GM19452 (cell line): ENCODE measurements around the gene CTTNBP2NL.
"Not testable (repeated sequence)": the region's sequence is repeated elsewhere in the genome, so short reads cannot be mapped to it uniquely, and the experiment has no call there.

Experiments used
- ATAC-seq: cut with Tn5 transposase; IDR thresholded peaks from one replicate; pipeline ENCODE4 v1.9.1; 2021; ENCODE audit not compliant: unreplicated experiment

Gene CTTNBP2NL

DNA sequence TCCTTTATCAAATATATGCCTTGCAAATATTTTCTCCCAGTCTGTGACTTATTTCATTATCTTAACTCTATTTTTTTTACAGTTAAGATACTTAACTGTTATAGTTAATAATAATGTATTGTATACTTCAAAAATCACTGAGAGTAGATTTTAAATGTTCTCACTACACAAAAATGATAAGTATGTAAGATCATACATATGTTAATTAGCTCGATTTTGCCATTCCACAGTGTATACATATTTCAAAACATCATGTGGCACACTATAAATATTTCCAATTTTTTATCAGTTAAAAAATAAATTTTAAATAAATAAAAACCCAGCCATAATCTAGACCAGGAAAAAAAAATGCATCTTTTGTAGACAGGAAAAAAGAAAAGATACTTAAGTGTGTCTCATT, 27.2 kb downstream of the CTTNBP2NL start:
- ATAC-seq: no peak

GRCh38 chr1:112423666-112424065, 27.7 kb downstream of the CTTNBP2NL start:
- not testable (repeated sequence) for ATAC-seq

- ATAC-seq: no peak
Observed at GRCh38 chr1:112429749-112430148, 33.7 kb downstream of the CTTNBP2NL start.

DNA sequence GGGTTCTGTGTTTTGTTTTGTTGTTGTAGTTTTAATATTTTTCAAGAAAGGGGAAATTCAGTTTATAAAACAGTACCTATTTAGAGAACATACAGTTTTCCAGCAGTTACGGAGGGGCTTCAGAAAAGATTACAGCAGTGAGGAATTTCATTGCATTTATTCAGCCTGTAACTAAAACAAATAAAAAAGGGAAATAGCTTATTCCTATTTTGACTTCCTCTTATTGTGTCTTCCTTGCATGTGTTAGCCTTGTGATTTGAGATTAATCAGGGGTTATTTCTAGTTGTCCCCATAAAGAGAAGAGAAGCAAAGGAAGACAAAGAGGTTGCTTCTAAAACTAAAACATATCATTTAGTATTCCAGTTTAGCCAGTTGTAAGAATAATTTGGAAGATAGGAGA, 35.0 kb downstream of the CTTNBP2NL start:
- no peak for ATAC-seq

DNA sequence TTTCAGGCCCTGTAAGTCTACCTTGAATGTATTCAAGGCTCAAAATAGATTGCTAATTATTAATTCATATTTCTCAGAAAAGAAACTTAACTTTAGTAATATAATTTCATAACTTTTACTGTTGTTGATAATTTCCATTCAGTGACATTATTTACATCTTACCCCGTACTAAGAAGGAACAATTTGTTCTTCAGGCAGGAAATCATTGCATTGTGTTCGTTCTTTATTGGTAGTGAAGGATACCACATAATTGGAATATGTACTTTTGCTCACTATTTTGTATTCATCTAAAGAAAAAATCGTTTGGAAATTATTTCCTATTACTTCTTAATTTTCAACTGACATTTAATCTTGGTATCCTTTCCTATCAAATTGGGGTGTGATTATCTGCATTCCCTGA, 39.4 kb downstream of the CTTNBP2NL start:
- no peak for ATAC-seq

GRCh38 chr1:112436384-112437156, 40.6 kb downstream of the CTTNBP2NL start:
- ATAC-seq: no peak

DNA sequence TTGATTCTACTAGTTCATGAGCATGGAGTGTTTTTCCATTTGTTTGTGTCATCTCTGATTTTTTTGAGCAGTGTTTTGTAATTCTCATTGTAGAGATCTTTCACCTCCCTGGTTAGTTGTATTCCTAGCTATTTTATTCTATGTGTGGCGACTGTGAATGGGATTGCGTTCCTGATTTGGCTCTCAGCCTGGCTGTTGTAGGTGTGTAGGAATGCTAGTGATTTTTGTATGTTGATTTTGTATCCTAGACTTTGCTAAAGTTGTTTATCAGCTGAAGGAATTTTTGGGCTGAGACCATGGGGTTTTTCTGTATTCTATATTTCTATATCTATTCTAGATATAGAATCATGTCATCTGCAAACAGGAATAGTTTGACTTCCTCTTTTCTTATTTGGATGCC, 42.1 kb downstream of the CTTNBP2NL start:
- ATAC-seq: not testable (repeated sequence)

DNA sequence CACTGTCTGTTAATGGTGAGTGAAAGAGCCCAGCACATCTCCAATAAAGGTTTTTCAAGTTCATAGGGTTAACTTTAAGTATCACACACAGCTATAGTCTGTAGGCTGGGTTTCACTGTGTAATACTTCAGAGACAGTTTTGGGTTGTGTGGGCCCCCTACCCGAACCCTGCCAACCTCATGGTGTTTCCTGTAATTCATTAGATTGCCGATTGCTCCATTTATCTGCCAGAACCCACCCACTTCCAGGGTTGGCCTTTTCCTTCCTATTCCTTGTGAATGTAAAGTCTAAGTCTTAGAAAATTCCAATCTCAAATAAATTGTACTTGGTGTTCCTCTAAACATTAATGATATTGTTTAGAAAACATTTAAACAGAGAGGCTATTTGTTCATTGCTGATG, 43.6 kb downstream of the CTTNBP2NL start:
- no peak for ATAC-seq

DNA sequence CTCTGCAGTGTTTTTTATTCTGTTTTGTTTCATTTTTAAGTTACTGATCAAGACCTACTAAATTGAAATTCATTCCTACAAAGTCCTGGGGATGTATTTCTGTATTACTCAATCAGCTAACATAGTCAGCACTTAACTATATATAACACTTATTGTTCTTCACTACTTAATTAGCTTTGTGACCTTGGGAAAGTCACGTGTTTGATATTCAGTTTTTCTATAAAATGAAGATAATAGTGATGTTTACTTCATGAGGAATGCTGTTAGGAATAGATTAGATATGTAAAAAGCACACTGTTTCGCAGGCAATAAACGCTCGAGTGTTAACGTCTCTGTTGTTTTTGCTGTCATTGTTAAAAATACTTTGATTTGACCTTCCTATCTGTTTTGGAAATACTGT, 44.6 kb downstream of the CTTNBP2NL start:
- no peak for ATAC-seq

GRCh38 chr1:112444269-112444668, 48.3 kb downstream of the CTTNBP2NL start:
- no peak for ATAC-seq

GRCh38 chr1:112445596-112445995, 49.6 kb downstream of the CTTNBP2NL start:
- no peak for ATAC-seq

GRCh38 chr1:112446411-112446810, 50.4 kb downstream of the CTTNBP2NL start:
- no peak for ATAC-seq

GRCh38 chr1:112448904-112449629, 53.1 kb downstream of the CTTNBP2NL start:
- no peak for ATAC-seq

- no peak for ATAC-seq
Observed at GRCh38 chr1:112449630-112449983, 53.6 kb downstream of the CTTNBP2NL start.

GRCh38 chr1:112450773-112451172, 54.8 kb downstream of the CTTNBP2NL start:
- ATAC-seq: no peak

- not testable (repeated sequence) for ATAC-seq
Observed at GRCh38 chr1:112451301-112451700, 55.3 kb downstream of the CTTNBP2NL start.

DNA sequence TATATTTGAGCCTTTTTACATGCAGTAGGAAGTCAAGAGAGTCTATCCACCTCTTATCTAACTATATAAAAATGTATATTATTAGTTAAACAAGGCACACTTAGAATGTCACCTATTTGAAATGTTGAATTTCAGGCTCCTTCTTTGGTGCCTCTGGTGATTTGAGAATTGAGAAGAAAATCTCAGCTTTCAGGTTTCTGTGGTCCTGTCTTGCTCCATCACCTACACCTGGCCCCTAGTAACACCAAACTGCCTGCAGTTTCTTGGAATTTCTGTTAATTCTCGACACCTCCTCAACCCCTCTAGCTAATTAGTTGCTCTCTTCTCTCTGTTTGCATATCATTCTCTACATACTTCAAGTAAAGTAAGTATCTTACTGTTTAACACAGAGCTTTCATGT, 57.9 kb downstream of the CTTNBP2NL start:
- ATAC-seq: no peak

- ATAC-seq: no peak
Observed at GRCh38 chr1:112454316-112454715, 58.3 kb downstream of the CTTNBP2NL start.

GRCh38 chr1:112457241-112457640, 61.2 kb downstream of the CTTNBP2NL start:
- no peak for ATAC-seq

- no peak for ATAC-seq
Observed at GRCh38 chr1:112457955-112458354, 61.9 kb downstream of the CTTNBP2NL start.

DNA sequence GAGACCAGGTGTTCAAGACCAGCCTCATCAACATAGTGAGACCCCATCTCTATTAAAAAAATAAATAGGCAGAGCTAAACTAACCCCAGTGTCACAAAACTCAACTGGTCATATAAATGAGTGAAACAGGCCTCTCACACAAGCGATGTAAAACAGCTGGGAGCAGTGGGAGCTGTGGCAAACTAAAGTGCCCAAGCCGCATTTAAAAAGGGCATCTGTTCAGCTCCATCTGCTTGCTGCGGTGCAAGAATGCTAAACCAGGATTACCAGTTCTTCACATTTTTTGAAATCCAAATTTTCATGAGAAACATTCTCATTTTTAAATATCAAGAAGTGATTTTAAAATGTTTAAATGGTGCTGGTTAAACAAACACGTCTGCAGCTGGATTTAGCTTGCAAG, 62.7 kb downstream of the CTTNBP2NL start:
- no peak for ATAC-seq

DNA sequence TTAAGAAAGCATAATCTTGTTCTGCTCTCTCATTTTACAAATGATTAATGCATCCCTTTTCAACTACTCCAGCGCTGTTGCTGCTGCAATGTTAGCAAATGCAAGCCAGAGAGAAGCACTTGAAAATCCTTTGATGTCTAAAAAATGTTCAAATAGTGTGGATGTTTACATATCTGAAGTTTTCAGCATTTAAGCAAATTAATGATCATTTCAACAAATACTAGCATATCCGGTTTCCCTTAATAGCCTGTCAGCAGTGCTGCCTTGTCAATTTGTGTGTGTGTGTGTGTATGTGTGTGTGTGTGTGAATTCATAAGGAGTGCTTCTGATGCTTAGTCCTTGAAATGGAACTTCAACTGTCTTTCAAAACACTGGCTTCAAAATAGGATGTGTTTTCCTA, 64.6 kb downstream of the CTTNBP2NL start:
- ATAC-seq: no peak
